Measurements from ENCODE around the gene CXCL13. TPM values are rescaled to one million over a fixed set of nuclear protein-coding genes. Genes with fewer than 3 reads are reported as not detected.
"Not testable (repeated sequence)": the region's sequence is repeated elsewhere in the genome, so short reads cannot be mapped to it uniquely, and the experiment has no call there.

Gene CXCL13
- total RNA-seq (2014; rRNA removed; shearing (Covaris generic)) = not detected in 2 replicates

- Histone ChIP-seq H3K36me3 (no peaks in the 10 kb centered on the region), H3K4me3 (no peak within 1 kb of the TSS), H3K27me3 (replicated peaks) (peaks cover 31% of the 10 kb centered on the region), H3K27ac (no peak within 1 kb of the TSS), H3K9me3 (replicated peaks) (no peaks in the 10 kb centered on the region), H3K4me1 (replicated peaks) (no peaks in the 10 kb centered on the region)
- DNase-seq (ENCODE audit: low read depth in 1 of 2, low spot score in 2 of 2) = no peak
These were observed at the start of gene CXCL13 for GRCh38 chr4:77605210-77605902. Gene CXCL13 (plus strand): TSS chr4:77605820. CDS start chr4:77605866, 46 bp downstream.

- Histone ChIP-seq H3K27ac (no peak overlapping the region), H3K9me3 (replicated peaks) (no peaks in the 10 kb centered on the region)
These were observed 45.5 kb upstream of the CXCL13 start for GRCh38 chr4:77560170-77560569.

GRCh38 chr4:77561720-77562119 is 43.9 kb upstream of the CXCL13 start:
- not testable (repeated sequence) for H3K36me3 ChIP-seq; H3K27me3 ChIP-seq (replicated peaks); H3K27ac ChIP-seq

More at GRCh38 chr4:77560170-77560569, 45.5 kb upstream of the CXCL13 start:
- Histone ChIP-seq H3K36me3 (no peaks in the 10 kb centered on the region), H3K27me3 (replicated peaks) (no peaks in the 10 kb centered on the region), H3K4me1 (replicated peaks) (no peaks in the 10 kb centered on the region), H3K4me3 (no peak overlapping the region)
- no peak for DNase-seq (ENCODE audit: low read depth in 1 of 2, low spot score in 2 of 2)

GRCh38 chr4:77564231-77564630 is 41.4 kb upstream of the CXCL13 start:
- H3K4me3 ChIP-seq = no peak overlapping the region
- no peaks in the 10 kb centered on the region for H3K27me3 ChIP-seq (replicated peaks)
- no peak for DNase-seq (ENCODE audit: low read depth in 1 of 2, low spot score in 2 of 2)
- H3K27ac ChIP-seq = no peak overlapping the region
- H3K4me1 ChIP-seq (replicated peaks) = no peaks in the 10 kb centered on the region
- H3K36me3 ChIP-seq = no peaks in the 10 kb centered on the region
- peaks cover 4% of the 10 kb centered on the region; the same call in 1 of the 2 replicates for H3K9me3 ChIP-seq (replicated peaks)

More at GRCh38 chr4:77561720-77562119, 43.9 kb upstream of the CXCL13 start:
- not testable (repeated sequence) for H3K4me3 ChIP-seq; DNase-seq (ENCODE audit: low read depth in 1 of 2, low spot score in 2 of 2); H3K9me3 ChIP-seq (replicated peaks); H3K4me1 ChIP-seq (replicated peaks)

- H3K27me3 ChIP-seq (replicated peaks) = no peaks in the 10 kb centered on the region
These were observed 39.5 kb upstream of the CXCL13 start for GRCh38 chr4:77566148-77566547.

GRCh38 chr4:77567549-77567948 is 38.1 kb upstream of the CXCL13 start:
- H3K27ac ChIP-seq = no peak overlapping the region
- H3K4me1 ChIP-seq (replicated peaks) = no peaks in the 10 kb centered on the region
- no peaks in the 10 kb centered on the region for H3K27me3 ChIP-seq (replicated peaks)
- H3K36me3 ChIP-seq = no peaks in the 10 kb centered on the region
- no peak overlapping the region for H3K4me3 ChIP-seq
- peaks cover 4% of the 10 kb centered on the region; the same call in 1 of the 2 replicates for H3K9me3 ChIP-seq (replicated peaks)
- no peak for DNase-seq (ENCODE audit: low read depth in 1 of 2, low spot score in 2 of 2)

More at GRCh38 chr4:77566148-77566547, 39.5 kb upstream of the CXCL13 start:
- peaks cover 4% of the 10 kb centered on the region; the same call in 1 of the 2 replicates for H3K9me3 ChIP-seq (replicated peaks)
- H3K4me3 ChIP-seq = no peak overlapping the region
- H3K27ac ChIP-seq = no peak overlapping the region
- no peaks in the 10 kb centered on the region for H3K4me1 ChIP-seq (replicated peaks)
- DNase-seq (ENCODE audit: low read depth in 1 of 2, low spot score in 2 of 2) = no peak
- no peaks in the 10 kb centered on the region for H3K36me3 ChIP-seq

GRCh38 chr4:77570508-77571214 is 35.0 kb upstream of the CXCL13 start:
- H3K4me3 ChIP-seq; H3K27me3 ChIP-seq (replicated peaks); H3K27ac ChIP-seq; H3K4me1 ChIP-seq (replicated peaks); H3K36me3 ChIP-seq; DNase-seq (ENCODE audit: low read depth in 1 of 2, low spot score in 2 of 2); H3K9me3 ChIP-seq (replicated peaks): not testable (repeated sequence)

- Histone ChIP-seq H3K4me3 (no peak overlapping the region), H3K36me3 (no peaks in the 10 kb centered on the region), H3K4me1 (replicated peaks) (peaks cover 14% of the 10 kb centered on the region), H3K9me3 (replicated peaks) (no peaks in the 10 kb centered on the region), H3K27me3 (replicated peaks) (no peaks in the 10 kb centered on the region), H3K27ac (no peak overlapping the region)
- no peak for DNase-seq (ENCODE audit: low read depth in 1 of 2, low spot score in 2 of 2)
These were observed 29.3 kb upstream of the CXCL13 start for GRCh38 chr4:77576351-77576750.

- no peak for DNase-seq (ENCODE audit: low read depth in 1 of 2, low spot score in 2 of 2)
- no peak overlapping the region for H3K4me3 ChIP-seq
- H3K27me3 ChIP-seq (replicated peaks) = no peaks in the 10 kb centered on the region
- H3K36me3 ChIP-seq = no peaks in the 10 kb centered on the region
- H3K4me1 ChIP-seq (replicated peaks) = peaks cover 29% of the 10 kb centered on the region
- no peaks in the 10 kb centered on the region for H3K9me3 ChIP-seq (replicated peaks)
- H3K27ac ChIP-seq = no peak overlapping the region
These were observed 27.5 kb upstream of the CXCL13 start for GRCh38 chr4:77578145-77578544.

- Histone ChIP-seq H3K4me1 (replicated peaks) (peaks cover 29% of the 10 kb centered on the region), H3K27me3 (replicated peaks) (no peaks in the 10 kb centered on the region), H3K36me3 (no peaks in the 10 kb centered on the region), H3K27ac (peak overlapping the region; percentile 41), H3K9me3 (replicated peaks) (no peaks in the 10 kb centered on the region), H3K4me3 (no peak overlapping the region)
- peak in 1 of 2 experiments; percentile 77 for DNase-seq (ENCODE audit: low read depth in 1 of 2, low spot score in 2 of 2)
These were observed 26.1 kb upstream of the CXCL13 start for GRCh38 chr4:77579406-77580076.

GRCh38 chr4:77581724-77582123 is 23.9 kb upstream of the CXCL13 start:
- H3K27me3 ChIP-seq (replicated peaks) = no peaks in the 10 kb centered on the region
- H3K36me3 ChIP-seq = no peaks in the 10 kb centered on the region
- no peaks in the 10 kb centered on the region for H3K9me3 ChIP-seq (replicated peaks)
- no peak overlapping the region for H3K27ac ChIP-seq
- no peak for DNase-seq (ENCODE audit: low read depth in 1 of 2, low spot score in 2 of 2)
- H3K4me3 ChIP-seq = no peak overlapping the region
- H3K4me1 ChIP-seq (replicated peaks) = peaks cover 33% of the 10 kb centered on the region

GRCh38 chr4:77582156-77582555 is 23.5 kb upstream of the CXCL13 start:
- no peak overlapping the region for H3K27ac ChIP-seq
- peak in 1 of 2 experiments; percentile 22 for DNase-seq (ENCODE audit: low read depth in 1 of 2, low spot score in 2 of 2)
- H3K36me3 ChIP-seq = no peaks in the 10 kb centered on the region
- no peaks in the 10 kb centered on the region for H3K9me3 ChIP-seq (replicated peaks)
- peaks cover 35% of the 10 kb centered on the region for H3K4me1 ChIP-seq (replicated peaks)
- no peak overlapping the region for H3K4me3 ChIP-seq
- H3K27me3 ChIP-seq (replicated peaks) = no peaks in the 10 kb centered on the region

- H3K27ac ChIP-seq = no peak overlapping the region
These were observed 22.9 kb upstream of the CXCL13 start for GRCh38 chr4:77582711-77583110.

GRCh38 chr4:77586951-77587383 is 18.7 kb upstream of the CXCL13 start:
- Histone ChIP-seq H3K27me3 (replicated peaks) (no peaks in the 10 kb centered on the region), H3K36me3 (no peaks in the 10 kb centered on the region), H3K4me3 (no peak overlapping the region), H3K9me3 (replicated peaks) (no peaks in the 10 kb centered on the region), H3K4me1 (replicated peaks) (peaks cover 15% of the 10 kb centered on the region), H3K27ac (no peak overlapping the region)
- peak in 1 of 2 experiments; percentile 9 for DNase-seq (ENCODE audit: low read depth in 1 of 2, low spot score in 2 of 2)

More at GRCh38 chr4:77582711-77583110, 22.9 kb upstream of the CXCL13 start:
- H3K27me3 ChIP-seq (replicated peaks) = no peaks in the 10 kb centered on the region
- H3K4me1 ChIP-seq (replicated peaks) = peaks cover 35% of the 10 kb centered on the region
- no peaks in the 10 kb centered on the region for H3K9me3 ChIP-seq (replicated peaks)
- no peak overlapping the region for H3K4me3 ChIP-seq
- DNase-seq (ENCODE audit: low read depth in 1 of 2, low spot score in 2 of 2) = no peak
- no peaks in the 10 kb centered on the region for H3K36me3 ChIP-seq

All from SJSA1 (cell line).